ENCODE measurements around the gene ACOX3.

ACOX3 gene

GRCh38 chr4:8373973-8374545 is 66.5 kb downstream of the ACOX3 start:
- no peak for ATAC-seq
- no peak for DNase-seq

GRCh38 chr4:8373270-8373972 is 67.1 kb downstream of the ACOX3 start:
- ATAC-seq (no peak), DNase-seq (no peak)

- DNase-seq (no peak), ATAC-seq (no peak)
Measured at GRCh38 chr4:8372506-8372905, 68.0 kb downstream of the ACOX3 start.

- ATAC-seq: no peak
- DNase-seq: no peak
Measured at GRCh38 chr4:8371596-8371995, 68.9 kb downstream of the ACOX3 start.

- DNase-seq (no peak), ATAC-seq (no peak)
Measured at GRCh38 chr4:8370835-8371595, 69.5 kb downstream of the ACOX3 start.

DNA sequence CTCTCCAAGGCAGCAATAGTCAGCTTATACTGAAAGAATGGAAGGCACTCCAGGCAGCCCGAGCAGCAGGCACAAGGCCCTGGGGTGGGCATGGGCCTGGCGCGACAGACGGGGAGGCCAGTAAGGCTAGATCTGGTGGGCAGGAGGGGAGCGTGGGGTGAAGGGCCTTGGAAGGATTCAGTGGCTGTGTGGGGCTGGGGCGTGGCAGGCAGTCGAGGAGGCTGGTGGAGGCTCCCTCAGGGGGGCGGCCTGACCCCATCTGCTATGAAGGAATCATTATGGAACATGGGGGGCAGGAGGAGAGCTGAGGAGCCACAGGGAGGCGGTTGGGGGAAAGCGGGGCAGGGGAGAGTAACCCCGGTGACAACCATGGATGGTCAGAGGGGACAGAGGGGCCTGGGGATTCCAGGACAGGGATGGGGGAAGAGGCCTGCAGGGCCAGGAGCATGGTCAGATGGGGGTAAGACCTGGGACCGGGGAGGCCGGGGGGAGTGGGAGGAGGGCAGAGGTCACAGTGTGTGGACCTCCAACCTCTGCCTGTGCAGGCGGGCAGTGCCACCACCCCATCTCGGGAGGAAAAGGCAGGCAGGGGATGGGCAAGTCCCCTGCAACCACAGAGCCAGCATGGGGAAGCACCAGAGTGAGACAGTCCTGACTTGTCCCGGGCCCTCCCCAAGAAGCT is 70.3 kb downstream of the ACOX3 start:
- ATAC-seq (no peak), DNase-seq (no peak)

GRCh38 chr4:8369426-8370105 is 71.0 kb downstream of the ACOX3 start:
- ATAC-seq (no peak), DNase-seq (no peak)

- DNase-seq (no peak), ATAC-seq (no peak)
Measured at GRCh38 chr4:8368998-8369397, 71.5 kb downstream of the ACOX3 start.

DNA sequence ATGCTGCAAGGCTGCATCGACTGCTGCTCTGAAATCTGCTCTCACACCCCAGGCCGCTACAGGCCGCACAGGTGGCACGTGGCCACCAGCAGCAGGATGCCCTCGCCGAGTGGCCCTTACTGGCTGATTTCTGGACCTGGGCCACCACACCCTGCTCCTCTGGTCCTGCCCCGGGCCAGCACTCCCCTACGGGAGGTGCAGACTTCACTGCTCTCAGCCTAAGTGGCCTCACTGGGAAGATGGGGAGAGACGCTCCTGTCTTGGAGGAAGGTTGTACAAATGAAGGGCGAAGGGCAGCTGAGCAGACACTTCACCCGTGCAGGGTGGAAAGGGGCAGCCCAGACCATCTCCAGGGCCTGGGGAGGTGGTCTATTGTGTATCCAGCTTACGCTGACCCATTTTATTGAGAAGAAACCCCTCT is 72.5 kb downstream of the ACOX3 start:
- DNase-seq (no peak), ATAC-seq (no peak)

- ATAC-seq: no peak
- no peak for DNase-seq
Measured at GRCh38 chr4:8366601-8367000, 73.9 kb downstream of the ACOX3 start.

DNA sequence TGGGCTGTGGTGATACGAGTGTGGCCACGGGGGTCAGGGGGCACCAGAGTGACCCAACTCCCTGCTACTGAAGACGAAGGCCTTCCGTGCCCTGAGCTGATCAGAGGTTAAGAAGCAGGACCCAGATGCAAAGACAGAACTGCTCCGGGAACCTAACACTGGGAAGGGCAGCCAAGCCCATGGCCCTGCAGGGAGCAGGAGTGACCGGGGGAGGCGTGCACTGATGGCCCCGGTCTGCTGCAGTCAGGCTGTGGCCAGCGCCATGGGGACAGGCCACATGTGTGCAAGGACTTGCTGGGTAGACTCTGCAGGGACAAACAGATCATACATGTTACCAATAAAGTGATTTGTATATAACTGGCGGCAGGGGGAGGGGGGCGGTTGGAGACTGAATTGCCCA is 74.6 kb downstream of the ACOX3 start:
- DNase-seq: no peak
- no peak for ATAC-seq

- ATAC-seq: no peak
- DNase-seq: no peak
Measured at GRCh38 chr4:8365353-8365752, 75.2 kb downstream of the ACOX3 start.

- ATAC-seq (no peak), DNase-seq (no peak)
Measured at GRCh38 chr4:8364848-8365350, 75.6 kb downstream of the ACOX3 start.

- no peak for ATAC-seq
- no peak for DNase-seq
Measured at GRCh38 chr4:8364141-8364540, 76.4 kb downstream of the ACOX3 start.

- DNase-seq (no peak), ATAC-seq (no peak)
Measured at GRCh38 chr4:8362483-8362882, 78.0 kb downstream of the ACOX3 start.

DNA sequence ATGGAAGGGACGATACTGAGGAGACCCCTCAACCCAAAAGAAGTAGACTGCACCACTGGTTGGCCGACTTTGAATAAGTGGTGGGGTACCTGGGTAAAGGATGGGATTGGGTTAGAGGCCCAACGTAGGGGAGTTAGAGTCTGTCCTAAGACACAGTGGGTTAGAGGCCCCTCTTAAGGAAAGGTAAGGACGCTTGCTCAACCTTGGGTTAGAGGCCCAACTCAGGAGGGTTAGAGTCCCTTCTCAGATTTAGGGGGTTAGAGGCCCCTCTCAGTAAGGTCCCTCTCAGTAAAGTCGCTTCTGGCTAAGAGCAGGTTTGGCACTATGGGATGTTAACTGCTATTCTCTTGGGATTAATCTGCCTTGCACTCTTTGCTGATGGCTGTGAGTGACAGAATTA is 81.3 kb downstream of the ACOX3 start:
- no peak for ATAC-seq
- no peak for DNase-seq

- DNase-seq: no peak
- ATAC-seq: no peak
Measured at GRCh38 chr4:8356856-8357255, 83.7 kb downstream of the ACOX3 start.

- no peak for DNase-seq
- no peak for ATAC-seq
Measured at GRCh38 chr4:8355864-8356565, 84.5 kb downstream of the ACOX3 start.

DNA sequence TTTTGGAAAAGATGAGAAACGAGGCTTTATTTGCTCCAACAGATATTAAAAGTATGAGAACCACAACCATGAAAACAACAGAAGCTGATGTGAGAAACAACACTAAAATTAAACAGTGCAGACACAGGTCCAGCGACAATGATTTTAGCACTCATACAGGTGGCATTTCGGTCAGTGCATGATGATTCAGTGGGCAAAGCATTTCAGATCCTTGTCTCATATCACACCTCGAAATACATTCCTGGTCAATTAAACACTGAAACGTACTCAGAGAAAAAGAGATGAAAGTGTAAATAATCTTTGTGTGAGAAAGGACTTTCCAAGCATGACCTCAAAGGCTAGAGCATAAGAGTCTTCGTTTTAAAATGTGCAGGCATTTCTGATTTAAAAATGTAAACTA is 85.2 kb downstream of the ACOX3 start:
- no peak for ATAC-seq
- no peak for DNase-seq

- no peak for ATAC-seq
- no peak for DNase-seq
Measured at GRCh38 chr4:8353912-8354453, 86.5 kb downstream of the ACOX3 start.

GRCh38 chr4:8353158-8353669 is 87.3 kb downstream of the ACOX3 start:
- ATAC-seq (no peak), DNase-seq (no peak)
